ENCODE data around the gene HOXA2. TPM values are rescaled to one million over a fixed set of nuclear protein-coding genes. Genes with fewer than 3 reads are reported as not detected.

The HOXA2 gene
- total RNA-seq, 1 experiment from 2014 or later = not detected

DNA sequence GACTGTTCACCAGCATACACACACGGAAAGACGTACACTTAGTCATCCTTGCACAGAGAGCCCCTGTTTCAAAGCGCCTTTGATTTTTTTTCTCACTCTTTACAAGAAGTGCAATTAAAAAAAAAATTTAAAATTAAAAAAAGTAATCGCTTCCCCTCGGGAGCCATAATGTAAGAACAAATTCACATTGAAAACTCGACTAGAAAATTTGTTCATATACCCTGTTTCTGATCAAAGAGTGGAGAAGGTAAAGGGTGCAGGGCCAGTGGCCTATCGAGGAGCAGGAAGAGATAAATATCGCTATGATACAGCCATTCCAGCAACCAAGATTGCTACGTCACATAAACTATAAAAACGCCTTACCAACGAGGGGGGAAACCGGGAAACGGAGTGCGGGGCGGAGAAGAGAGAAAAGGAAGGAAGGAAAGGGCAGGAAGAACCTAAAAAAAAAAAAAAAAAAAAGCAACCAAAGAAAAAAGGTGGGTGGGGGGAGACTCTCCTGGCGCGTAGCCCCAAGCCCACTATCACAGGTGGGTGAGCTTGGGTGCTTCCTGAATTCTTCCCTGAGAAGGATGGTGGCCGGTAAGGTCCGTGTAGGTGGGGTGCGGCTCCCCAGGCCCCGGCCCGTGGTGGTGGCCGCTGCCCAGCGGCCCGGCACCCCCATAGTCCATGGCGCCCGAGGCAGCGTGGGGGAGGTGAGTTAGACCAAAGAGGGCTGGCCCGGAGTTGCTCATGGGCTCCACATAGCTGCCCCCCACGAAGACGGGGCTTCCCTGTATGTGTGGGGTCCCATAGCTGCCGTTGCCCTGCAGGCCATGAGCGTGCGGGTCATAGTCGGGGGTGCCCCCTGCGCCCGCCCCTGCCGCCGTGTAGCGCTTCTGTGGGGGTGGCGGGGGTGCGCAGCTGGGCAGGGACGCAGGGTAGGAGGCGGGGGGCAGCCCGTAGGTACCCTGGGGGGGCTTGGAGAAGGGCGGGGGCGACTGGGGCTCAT, 5.2 kb upstream of the HOXA2 start:
- no peak for DNase-seq (ENCODE audit: low spot score)
- ChIA-PET CTCF (no interaction called here), POLR2A (ENCODE audit: low non-redundant PET) (no interaction called here)

DNA sequence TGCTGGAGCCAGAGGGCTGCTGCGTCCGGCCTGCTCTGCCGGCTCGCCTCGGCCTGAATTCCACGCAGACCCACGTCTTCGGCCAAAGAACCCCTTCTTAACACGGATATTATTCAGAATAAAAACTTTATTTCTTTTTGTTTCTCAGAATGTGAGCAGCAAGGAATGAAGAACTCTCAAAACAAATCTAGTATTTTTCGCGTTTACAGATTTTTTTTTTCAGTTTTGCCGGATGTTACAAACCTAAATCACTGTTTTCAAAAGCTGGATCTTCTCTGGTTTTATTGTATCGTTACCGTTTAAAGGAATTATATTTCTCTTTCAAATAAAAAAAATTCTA, 4.4 kb upstream of the HOXA2 start:
- TF ChIP-seq, protein P1, sequence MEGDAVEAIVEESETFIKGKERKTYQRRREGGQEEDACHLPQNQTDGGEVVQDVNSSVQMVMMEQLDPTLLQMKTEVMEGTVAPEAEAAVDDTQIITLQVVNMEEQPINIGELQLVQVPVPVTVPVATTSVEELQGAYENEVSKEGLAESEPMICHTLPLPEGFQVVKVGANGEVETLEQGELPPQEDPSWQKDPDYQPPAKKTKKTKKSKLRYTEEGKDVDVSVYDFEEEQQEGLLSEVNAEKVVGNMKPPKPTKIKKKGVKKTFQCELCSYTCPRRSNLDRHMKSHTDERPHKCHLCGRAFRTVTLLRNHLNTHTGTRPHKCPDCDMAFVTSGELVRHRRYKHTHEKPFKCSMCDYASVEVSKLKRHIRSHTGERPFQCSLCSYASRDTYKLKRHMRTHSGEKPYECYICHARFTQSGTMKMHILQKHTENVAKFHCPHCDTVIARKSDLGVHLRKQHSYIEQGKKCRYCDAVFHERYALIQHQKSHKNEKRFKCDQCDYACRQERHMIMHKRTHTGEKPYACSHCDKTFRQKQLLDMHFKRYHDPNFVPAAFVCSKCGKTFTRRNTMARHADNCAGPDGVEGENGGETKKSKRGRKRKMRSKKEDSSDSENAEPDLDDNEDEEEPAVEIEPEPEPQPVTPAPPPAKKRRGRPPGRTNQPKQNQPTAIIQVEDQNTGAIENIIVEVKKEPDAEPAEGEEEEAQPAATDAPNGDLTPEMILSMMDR (conservative IDR thresholded peaks at IDR 0.05; ENCODE audit: low read depth, low read length) = no peak
- no peak for TF ChIP-seq EZH2 (IDR thresholded peaks at IDR 0.05; ENCODE audit: borderline replicate concordance, low read depth, low read length, poor library complexity, severe bottlenecking)
- no peak for DNase-seq (ENCODE audit: low spot score)
- intact Hi-C loops (cut with micrococcal nuclease; ENCODE audit: unreplicated experiment) = no loop called here
- Histone ChIP-seq H3K36me3 (ENCODE audit: insufficient read depth, low read length, poor library complexity, severe bottlenecking) (no peaks in the 10 kb centered on the region), H3K9me3 (ENCODE audit: low read depth, low read length, poor library complexity, severe bottlenecking) (no peaks in the 10 kb centered on the region), H3K4me1 (ENCODE audit: insufficient read depth, low read length, poor library complexity, severe bottlenecking) (no peaks in the 10 kb centered on the region), H3K4me3 (ENCODE audit: low read depth, low read length, poor library complexity, severe bottlenecking) (no peak overlapping the region), H3K27ac (ENCODE audit: low read depth, low read length, poor library complexity, severe bottlenecking) (no peak overlapping the region), H3K27me3 (replicated peaks; ENCODE audit: insufficient read depth, low read depth, low read length, poor library complexity) (peaks cover 100% of the 10 kb centered on the region)
- POLR2A ChIA-PET (ENCODE audit: low non-redundant PET) = no interaction called here
- no TSS peak for BruUV-seq (replicated peaks)
- CTCF ChIA-PET = no interaction called here

More for the DNA sequence above, 5.2 kb upstream of the HOXA2 start:
- no peaks in the 10 kb centered on the region for H3K4me1 ChIP-seq (ENCODE audit: insufficient read depth, low read length, poor library complexity, severe bottlenecking)
- peaks cover 100% of the 10 kb centered on the region for H3K27me3 ChIP-seq (replicated peaks; ENCODE audit: insufficient read depth, low read depth, low read length, poor library complexity)
- intact Hi-C loops (cut with micrococcal nuclease; ENCODE audit: unreplicated experiment) = no loop called here
- BruUV-seq (replicated peaks) = no TSS peak
- no peaks in the 10 kb centered on the region for H3K9me3 ChIP-seq (ENCODE audit: low read depth, low read length, poor library complexity, severe bottlenecking)
- H3K27ac ChIP-seq (ENCODE audit: low read depth, low read length, poor library complexity, severe bottlenecking) = no peak overlapping the region
- H3K4me3 ChIP-seq (ENCODE audit: low read depth, low read length, poor library complexity, severe bottlenecking) = no peak overlapping the region
- no peaks in the 10 kb centered on the region for H3K36me3 ChIP-seq (ENCODE audit: insufficient read depth, low read length, poor library complexity, severe bottlenecking)
- peak; percentile 75 for TF ChIP-seq EZH2 (IDR thresholded peaks at IDR 0.05; ENCODE audit: borderline replicate concordance, low read depth, low read length, poor library complexity, severe bottlenecking)
- TF ChIP-seq, protein P1 (conservative IDR thresholded peaks at IDR 0.05; ENCODE audit: low read depth, low read length) = no peak

DNA sequence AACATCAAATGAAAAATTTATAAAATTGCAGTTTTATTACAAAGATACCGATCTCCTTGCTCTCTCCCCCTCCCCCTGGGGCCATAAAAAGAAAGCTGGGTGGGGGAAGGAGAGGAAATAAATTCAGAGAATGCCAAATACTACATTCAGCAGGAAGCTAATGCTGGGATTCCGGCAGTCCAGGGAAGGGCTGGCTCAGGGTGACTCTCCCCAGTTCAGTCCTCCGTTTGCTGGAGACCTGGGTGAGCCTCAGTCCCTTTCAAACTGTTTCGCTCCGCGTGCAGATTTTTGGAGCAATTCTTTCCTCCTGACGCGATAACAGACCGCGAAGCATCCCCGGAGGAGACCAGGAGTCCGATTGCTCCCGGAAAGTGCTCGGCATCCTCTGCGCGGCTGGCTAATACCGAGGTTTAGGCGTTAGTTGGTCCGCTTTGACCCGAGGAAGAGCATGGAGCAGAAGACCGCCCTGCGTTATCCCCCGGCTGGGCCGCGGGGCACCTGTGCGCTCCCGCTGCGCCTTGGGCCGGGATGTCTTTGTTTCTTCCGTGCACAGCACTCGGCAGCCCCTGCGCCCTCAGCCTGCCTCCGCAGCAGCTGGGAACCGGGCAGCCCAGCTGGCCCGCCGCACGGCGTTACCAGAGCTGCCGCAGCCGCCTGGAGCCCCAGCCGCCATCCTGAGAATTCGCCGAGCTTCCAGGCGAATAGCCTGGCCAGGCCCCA, 3.9 kb upstream of the HOXA2 start:
- Histone ChIP-seq H3K27me3 (replicated peaks; ENCODE audit: insufficient read depth, low read depth, low read length, poor library complexity) (peaks cover 100% of the 10 kb centered on the region), H3K9me3 (ENCODE audit: low read depth, low read length, poor library complexity, severe bottlenecking) (no peaks in the 10 kb centered on the region), H3K4me1 (ENCODE audit: insufficient read depth, low read length, poor library complexity, severe bottlenecking) (no peaks in the 10 kb centered on the region), H3K36me3 (ENCODE audit: insufficient read depth, low read length, poor library complexity, severe bottlenecking) (no peaks in the 10 kb centered on the region), H3K27ac (ENCODE audit: low read depth, low read length, poor library complexity, severe bottlenecking) (no peak overlapping the region), H3K4me3 (ENCODE audit: low read depth, low read length, poor library complexity, severe bottlenecking) (no peak overlapping the region)
- TF ChIP-seq, protein P1 (conservative IDR thresholded peaks at IDR 0.05; ENCODE audit: low read depth, low read length) = no peak
- peak; percentile 70 for TF ChIP-seq EZH2 (IDR thresholded peaks at IDR 0.05; ENCODE audit: borderline replicate concordance, low read depth, low read length, poor library complexity, severe bottlenecking)
- no TSS peak for BruUV-seq (replicated peaks)
- DNase-seq (ENCODE audit: low spot score) = no peak
- POLR2A ChIA-PET (ENCODE audit: low non-redundant PET) = no interaction called here
- CTCF ChIA-PET = no interaction called here
- intact Hi-C loops (cut with micrococcal nuclease; ENCODE audit: unreplicated experiment) = no loop called here
